IPS-18a (cell line): ENCODE data around the gene SLC41A1.
"Not testable (repeated sequence)": the region's sequence is repeated elsewhere in the genome, so short reads cannot be mapped to it uniquely, and the experiment has no call there.

Experiments
- H3K27ac ChIP-seq: one replicate; pipeline ENCODE4 v1.5.1; 2013; ENCODE audit warnings: low read length
- H3K27me3 ChIP-seq: one replicate; pipeline ENCODE4 v1.6.1; 2013; ENCODE audit warnings: mild to moderate bottlenecking, low read length; ENCODE audit not compliant: control insufficient read depth, insufficient read depth
- H3K36me3 ChIP-seq: one replicate; pipeline ENCODE4 v1.6.1; 2013; ENCODE audit warnings: low read depth, low read length; ENCODE audit not compliant: control insufficient read depth
- H3K4me1 ChIP-seq: one replicate; pipeline ENCODE4 v1.6.1; 2013; ENCODE audit warnings: low read depth, low read length; ENCODE audit not compliant: control insufficient read depth
- H3K4me3 ChIP-seq: one replicate; pipeline ENCODE4 v1.5.1; 2013; ENCODE audit warnings: low read length
- H3K9ac ChIP-seq: one replicate; pipeline ENCODE4 v1.6.1; 2013; ENCODE audit warnings: mild to moderate bottlenecking, low read length, moderate library complexity
- H3K9me3 ChIP-seq: one replicate; pipeline ENCODE4 v1.6.1; 2013; ENCODE audit warnings: low read depth, low read length; ENCODE audit not compliant: control insufficient read depth

The SLC41A1 gene

DNA sequence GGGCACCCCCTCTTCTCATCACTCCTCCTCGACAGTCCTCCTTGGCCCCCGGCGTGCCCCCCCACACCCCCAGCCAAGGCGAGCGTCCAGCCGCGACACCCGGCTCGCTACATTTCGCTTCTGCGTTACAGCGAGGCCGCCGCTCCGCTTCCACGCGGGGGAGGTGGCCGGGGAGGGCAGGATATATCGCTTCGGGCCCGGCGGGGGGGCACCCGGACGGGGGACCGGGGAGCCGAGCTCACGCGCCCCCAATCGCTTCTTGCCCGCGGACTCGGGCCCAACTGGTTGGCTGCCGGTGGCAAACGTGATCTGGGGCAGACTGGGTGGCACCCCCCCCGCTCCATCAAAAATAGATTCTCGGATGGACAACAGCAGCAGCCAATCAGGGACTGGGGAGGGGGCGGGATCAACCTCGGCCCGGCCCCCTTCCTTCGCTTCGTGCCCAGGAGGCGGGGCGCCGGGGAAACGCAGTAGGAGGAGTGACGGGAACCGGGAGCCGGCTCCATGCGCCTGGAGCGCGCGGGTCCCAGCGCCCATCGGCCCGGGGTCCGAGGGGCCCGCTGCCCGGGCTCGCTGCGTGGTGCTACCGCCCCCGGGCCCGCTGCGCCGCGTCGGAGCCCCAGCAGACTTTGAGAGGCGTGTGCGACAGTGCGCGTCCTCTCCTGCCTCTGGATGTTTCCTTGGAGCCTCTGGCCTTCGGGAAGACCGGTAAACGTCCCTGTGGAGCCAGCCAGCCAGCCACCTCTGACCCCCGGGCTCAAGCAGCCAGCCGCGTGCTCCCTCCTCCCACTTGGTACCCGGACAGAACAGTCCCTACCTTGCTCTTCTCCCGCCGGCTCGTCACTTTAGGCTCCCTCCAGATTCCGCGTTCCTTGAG is at the start of gene SLC41A1:
Gene SLC41A1 (minus strand): TSS at position 321 of the 877 bp plus-strand sequence. CDS start 2,757 bp downstream, outside the sequence.
- Histone ChIP-seq H3K36me3 (peaks cover 11% of the 10 kb centered on the region), H3K4me3 (peak within 1 kb of the TSS; percentile 79), H3K27ac (no peak within 1 kb of the TSS), H3K9ac (peak within 1 kb of the TSS; percentile 60), H3K4me1 (peaks cover 12% of the 10 kb centered on the region), H3K27me3 (peaks cover 11% of the 10 kb centered on the region), H3K9me3 (no peaks in the 10 kb centered on the region)

DNA sequence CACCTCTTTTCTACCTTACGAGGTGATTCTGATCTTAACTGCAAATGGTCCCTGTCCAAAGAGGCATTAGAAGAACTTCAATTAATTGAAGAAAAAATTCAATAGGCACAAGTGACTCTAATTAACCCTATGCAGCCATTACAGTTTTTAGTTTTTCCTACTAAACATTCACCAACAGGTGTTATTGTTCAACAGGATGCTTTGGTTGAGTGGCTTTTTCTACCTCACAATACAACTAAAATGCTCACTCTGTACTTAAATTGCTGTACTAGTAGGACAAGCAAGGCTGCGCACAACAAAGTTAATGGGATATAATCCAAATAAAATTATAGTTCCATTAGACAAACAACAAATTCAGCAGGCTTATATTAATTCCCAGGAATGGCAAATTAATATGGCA is 48.5 kb upstream of the SLC41A1 start:
- H3K36me3 ChIP-seq: no peaks in the 10 kb centered on the region
- H3K9ac ChIP-seq: no peak overlapping the region
- no peak overlapping the region for H3K4me3 ChIP-seq
- H3K27ac ChIP-seq: no peak overlapping the region
- H3K4me1 ChIP-seq: no peaks in the 10 kb centered on the region
- no peaks in the 10 kb centered on the region for H3K9me3 ChIP-seq
- H3K27me3 ChIP-seq: no peaks in the 10 kb centered on the region

DNA sequence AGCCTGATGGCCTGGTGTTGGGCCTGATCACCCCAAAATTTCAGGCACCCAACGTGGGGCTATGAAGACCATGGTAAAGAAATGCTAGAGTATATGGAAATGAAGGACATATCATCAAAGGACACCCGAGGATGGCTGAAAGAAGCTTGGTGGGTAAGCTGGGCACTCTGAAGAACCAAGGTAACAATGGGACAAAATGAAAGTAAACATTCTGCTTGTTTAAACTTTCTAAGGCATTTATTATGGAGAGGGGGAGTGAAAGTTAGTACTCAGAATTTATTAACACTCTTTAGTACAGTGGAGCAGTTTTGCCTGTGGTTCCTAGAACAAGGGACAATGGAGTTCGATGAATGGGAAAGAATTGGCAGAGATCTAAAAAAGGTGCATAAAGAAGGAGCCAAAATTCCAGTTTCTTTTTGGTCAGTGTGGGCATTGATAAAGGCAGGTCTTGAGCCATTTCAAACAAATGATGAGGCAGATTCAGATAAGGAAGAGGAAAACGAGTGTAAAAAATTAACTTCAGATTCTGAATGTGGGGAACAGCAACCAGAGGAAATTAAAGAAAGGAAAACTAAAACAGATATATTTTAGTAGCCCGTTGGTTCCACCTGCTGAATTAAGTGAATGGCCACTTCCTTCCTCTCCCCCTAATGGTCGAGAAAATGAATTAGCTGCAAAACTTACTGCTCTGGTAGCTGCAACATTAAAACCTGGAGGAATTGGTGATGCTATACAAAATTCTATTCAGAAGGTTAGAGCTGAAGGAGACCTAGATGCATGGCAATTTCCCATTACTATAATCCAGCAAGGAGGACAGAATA is 45.4 kb upstream of the SLC41A1 start:
- Histone ChIP-seq H3K27me3 (no peaks in the 10 kb centered on the region), H3K4me3 (no peak overlapping the region), H3K36me3 (no peaks in the 10 kb centered on the region), H3K4me1 (no peaks in the 10 kb centered on the region), H3K9ac (no peak overlapping the region), H3K27ac (no peak overlapping the region), H3K9me3 (no peaks in the 10 kb centered on the region)

DNA sequence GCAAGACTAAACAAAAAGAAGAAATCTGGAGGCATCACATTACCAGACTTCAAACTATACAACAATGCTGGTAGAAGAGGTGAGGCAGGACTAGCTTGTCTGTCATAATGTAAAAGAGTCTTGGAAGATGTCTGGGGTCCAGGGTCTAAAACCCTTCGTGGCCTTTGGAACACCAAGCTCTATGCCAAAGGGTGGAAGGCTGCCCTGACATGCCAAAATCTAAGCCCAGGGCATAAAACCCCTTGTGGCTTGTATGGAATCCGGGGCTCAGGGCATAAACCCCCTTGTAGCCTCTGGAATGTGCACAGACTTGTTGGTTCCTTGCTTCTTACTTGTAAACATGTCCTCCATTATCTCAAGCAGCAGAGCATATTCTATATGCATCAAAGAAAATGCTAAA is 44.5 kb upstream of the SLC41A1 start:
- H3K4me3 ChIP-seq, H3K27ac ChIP-seq, H3K9ac ChIP-seq, H3K9me3 ChIP-seq, H3K4me1 ChIP-seq, H3K27me3 ChIP-seq, H3K36me3 ChIP-seq: not testable (repeated sequence)

DNA sequence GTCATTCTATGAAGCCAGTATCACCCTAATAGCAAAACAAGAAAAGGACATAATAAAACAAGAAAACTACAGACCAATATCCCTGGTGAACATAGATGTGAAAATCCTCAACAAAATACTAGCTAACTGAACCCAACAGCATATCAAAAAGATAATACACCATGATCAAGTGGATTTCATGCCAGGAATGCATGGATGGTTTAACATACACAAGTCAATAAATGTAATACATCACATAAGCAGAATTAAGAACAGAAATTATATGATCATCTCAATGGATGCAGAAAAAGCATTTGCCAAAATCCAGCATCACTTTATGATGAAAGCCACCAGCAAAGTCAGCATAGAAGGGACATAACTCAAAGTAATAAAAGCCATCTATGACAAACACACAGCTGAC is 43.4 kb upstream of the SLC41A1 start:
- Histone ChIP-seq H3K27me3 (no peaks in the 10 kb centered on the region), H3K27ac (no peak overlapping the region), H3K36me3 (no peaks in the 10 kb centered on the region), H3K9me3 (no peaks in the 10 kb centered on the region), H3K4me1 (no peaks in the 10 kb centered on the region), H3K4me3 (no peak overlapping the region), H3K9ac (no peak overlapping the region)

DNA sequence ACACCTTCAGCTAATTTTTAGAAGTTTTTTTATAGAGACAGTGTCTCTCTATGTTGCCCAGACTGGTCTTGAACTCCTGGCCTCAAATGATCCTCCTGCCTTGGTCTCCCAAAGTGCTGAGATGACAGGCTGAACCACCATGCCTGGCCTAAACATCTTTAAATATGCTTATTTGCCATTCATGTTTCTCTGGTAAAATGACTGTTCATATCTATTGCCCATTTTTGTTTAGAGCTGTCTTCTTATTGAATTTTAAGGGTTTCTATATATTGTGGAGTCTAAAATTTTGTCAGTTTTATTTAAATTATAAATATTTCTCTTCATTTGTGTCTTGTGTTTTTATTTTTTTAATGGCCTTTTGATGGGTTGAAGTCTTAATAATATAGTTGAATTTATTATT is 40.0 kb upstream of the SLC41A1 start:
- Histone ChIP-seq H3K4me1 (no peaks in the 10 kb centered on the region), H3K27me3 (no peaks in the 10 kb centered on the region), H3K9me3 (no peaks in the 10 kb centered on the region), H3K4me3 (no peak overlapping the region), H3K9ac (no peak overlapping the region), H3K27ac (no peak overlapping the region), H3K36me3 (no peaks in the 10 kb centered on the region)

DNA sequence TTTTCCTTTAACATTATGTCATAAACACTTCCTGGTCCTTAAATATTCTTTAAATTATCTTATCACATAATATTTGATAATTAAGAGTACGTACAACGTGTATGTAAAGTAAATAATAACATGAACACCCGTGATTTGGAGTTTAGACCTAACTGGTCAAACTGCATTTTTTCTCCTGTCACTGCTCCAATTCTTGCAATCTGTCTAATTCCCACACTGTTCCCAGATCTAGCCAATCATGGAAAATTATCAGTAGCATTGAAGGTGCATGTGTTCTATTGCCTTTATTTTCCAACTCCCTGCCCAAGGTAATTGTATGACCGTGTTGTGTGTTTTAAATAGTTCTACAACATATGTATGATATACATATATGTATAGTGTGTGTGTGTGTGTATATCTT is 39.0 kb upstream of the SLC41A1 start:
- H3K36me3 ChIP-seq: no peaks in the 10 kb centered on the region
- no peak overlapping the region for H3K9ac ChIP-seq
- H3K27ac ChIP-seq: no peak overlapping the region
- H3K4me1 ChIP-seq: no peaks in the 10 kb centered on the region
- no peaks in the 10 kb centered on the region for H3K9me3 ChIP-seq
- H3K27me3 ChIP-seq: no peaks in the 10 kb centered on the region
- no peak overlapping the region for H3K4me3 ChIP-seq

DNA sequence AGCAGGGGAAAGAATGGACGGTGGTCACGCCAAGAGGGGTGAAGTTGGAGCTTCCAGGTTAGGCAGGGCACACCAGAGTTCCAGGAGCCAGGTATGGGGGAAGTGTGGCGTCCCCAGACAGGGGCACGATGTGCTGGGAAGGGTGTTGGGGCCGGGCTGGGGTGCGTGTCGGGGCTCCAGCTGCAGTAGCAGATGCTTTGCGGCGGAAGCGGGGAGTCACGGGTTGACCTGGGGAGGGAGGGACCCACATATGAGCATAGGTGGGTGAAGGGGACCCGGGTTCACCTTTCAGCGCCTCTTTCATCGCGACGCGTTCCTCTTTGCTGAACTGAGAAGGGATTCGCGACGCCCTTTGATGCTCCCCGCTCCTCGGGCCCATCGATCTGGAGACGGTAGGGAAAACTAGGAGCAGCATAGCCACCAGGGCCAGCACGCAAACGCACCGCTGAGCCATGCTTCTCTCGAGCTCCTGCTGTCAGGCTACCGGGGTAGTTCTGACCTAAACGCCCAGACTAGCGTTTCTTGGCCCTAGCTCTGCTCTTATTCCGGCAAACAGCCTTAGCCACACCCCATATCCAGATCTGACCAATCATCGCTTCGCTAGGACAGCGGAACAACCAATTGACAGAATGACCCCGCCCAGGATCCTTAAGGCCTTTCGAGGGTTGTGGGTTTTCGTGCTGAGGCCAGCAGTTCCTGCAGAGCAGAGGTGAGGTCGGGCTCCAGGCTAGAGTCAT is 36.8 kb upstream of the SLC41A1 start, which contains the start of gene PM20D1:
Gene PM20D1 (minus strand): TSS at position 514 of the 737 bp plus-strand sequence. CDS start 60 bp downstream, at position 454.
- Histone ChIP-seq H3K9ac (no peak within 1 kb of the TSS), H3K4me1 (no peaks in the 10 kb centered on the region), H3K9me3 (no peaks in the 10 kb centered on the region), H3K4me3 (no peak within 1 kb of the TSS), H3K36me3 (no peaks in the 10 kb centered on the region), H3K27ac (no peak within 1 kb of the TSS), H3K27me3 (no peaks in the 10 kb centered on the region)

DNA sequence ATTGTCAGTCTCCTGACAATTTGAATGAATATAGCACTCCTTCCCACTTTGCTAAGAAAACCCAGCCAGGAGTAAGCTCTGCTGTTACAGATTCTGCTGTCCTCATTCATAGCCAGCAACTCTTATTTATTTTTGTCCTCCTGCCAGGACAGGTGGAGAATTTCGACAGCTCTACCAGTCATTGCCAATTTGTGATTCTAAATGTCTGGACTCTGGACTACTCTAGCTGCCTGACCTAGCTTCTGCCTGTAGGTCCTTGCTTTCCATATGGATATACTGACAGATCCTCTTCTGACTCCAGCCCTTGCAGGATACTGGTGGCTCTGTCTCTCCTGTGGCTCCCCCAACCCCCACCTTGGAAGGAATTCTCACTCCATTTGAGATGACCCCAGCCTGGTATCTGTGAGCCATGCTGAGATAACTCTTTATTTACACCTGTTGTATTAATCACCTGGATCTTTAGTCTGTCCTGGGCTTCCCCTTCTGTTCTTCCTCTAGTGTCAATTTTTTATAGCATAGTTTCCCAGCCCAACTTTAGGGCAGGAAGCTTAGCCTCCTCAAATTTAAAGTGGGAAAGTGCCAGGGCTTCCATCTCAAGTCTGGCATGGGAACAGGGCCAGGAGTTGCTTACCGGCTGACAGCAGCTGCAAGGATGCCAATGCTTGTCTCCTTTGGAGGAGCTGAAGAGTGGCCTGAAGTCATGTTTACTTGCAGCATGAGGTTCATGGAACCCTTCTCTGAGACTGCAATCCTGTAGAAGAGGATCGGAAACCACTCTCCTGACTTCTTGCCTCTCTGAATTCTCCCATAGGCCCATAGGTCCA is 30.2 kb upstream of the SLC41A1 start:
- no peaks in the 10 kb centered on the region for H3K9me3 ChIP-seq
- H3K4me3 ChIP-seq: no peak overlapping the region
- H3K27me3 ChIP-seq: no peaks in the 10 kb centered on the region
- H3K36me3 ChIP-seq: no peaks in the 10 kb centered on the region
- peaks cover 7% of the 10 kb centered on the region for H3K4me1 ChIP-seq
- H3K9ac ChIP-seq: no peak overlapping the region
- H3K27ac ChIP-seq: no peak overlapping the region

DNA sequence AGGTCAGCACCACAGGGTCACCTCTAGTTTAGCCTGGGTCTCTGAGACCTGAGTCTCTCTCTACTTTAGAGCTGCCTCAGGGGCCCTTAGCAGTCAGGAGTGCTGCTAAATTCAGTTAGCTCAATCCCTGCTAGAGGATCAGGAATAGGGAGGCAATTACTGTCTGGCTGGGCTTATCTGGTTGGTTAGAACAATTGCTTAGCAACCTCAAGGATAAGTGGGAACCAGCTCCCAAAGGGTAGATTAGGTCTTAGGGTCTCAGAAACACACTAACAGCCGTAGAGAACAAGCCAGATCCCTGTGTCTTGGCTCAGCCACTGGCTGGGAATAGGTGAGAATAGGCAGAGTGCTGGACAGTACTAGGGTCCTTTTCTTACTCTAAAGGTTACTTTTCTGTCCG is 29.2 kb upstream of the SLC41A1 start:
- no peak overlapping the region for H3K27ac ChIP-seq
- H3K4me1 ChIP-seq: peaks cover 7% of the 10 kb centered on the region
- no peaks in the 10 kb centered on the region for H3K36me3 ChIP-seq
- H3K9ac ChIP-seq: no peak overlapping the region
- H3K4me3 ChIP-seq: no peak overlapping the region
- H3K9me3 ChIP-seq: no peaks in the 10 kb centered on the region
- H3K27me3 ChIP-seq: no peaks in the 10 kb centered on the region
